ENCODE data around the gene BYSL. TPM values are rescaled to one million over a fixed set of nuclear protein-coding genes. Genes with fewer than 3 reads are reported as not detected.

BYSL gene
- total and polyA plus RNA-seq, 2 experiments from 2014 or later: 20.7 to 28.5 TPM

- WGBS (ENCODE audit: low lambda C conversion rate, missing lambda C conversion rate): 91% methylated on average over 10 of the region's 10 CpGs
- no peaks in the 10 kb centered on the region for H3K36me3 ChIP-seq (replicated peaks; ENCODE audit: insufficient read depth, low read depth)
- no peaks in the 10 kb centered on the region for H3K79me2 ChIP-seq
- H3K27ac ChIP-seq: no peak overlapping the region
- H3K9me2 ChIP-seq (replicated peaks; ENCODE audit: insufficient read depth): no peaks in the 10 kb centered on the region
- no peaks in the 10 kb centered on the region for H3K9me3 ChIP-seq (ENCODE audit: low read depth)
- H3K4me2 ChIP-seq: no peak overlapping the region
- DNase-seq (ENCODE audit: low spot score): no peak
- H3K4me1 ChIP-seq (ENCODE audit: insufficient read depth): no peaks in the 10 kb centered on the region
- H3K27me3 ChIP-seq: no peaks in the 10 kb centered on the region
- TF ChIP-seq EZH2 (IDR thresholded peaks at IDR 0.05; ENCODE audit: borderline replicate concordance) (no peak), EZH2phosphoT487 (IDR thresholded peaks at IDR 0.05; ENCODE audit: low read depth, severe bottlenecking, unreplicated experiment) (no peak), CTCF (IDR thresholded peaks at IDR 0.05; ENCODE audit: poor library complexity) (no peak)
- H4K20me1 ChIP-seq (ENCODE audit: insufficient read depth, poor library complexity, severe bottlenecking): no peaks in the 10 kb centered on the region
- H2AFZ ChIP-seq: no peak overlapping the region
- no peak overlapping the region for H3K4me3 ChIP-seq
Observed at GRCh38 chr6:41947581-41948220, 26.4 kb downstream of the BYSL start.

- Histone ChIP-seq H3K36me3 (replicated peaks; ENCODE audit: insufficient read depth, low read depth) (no peaks in the 10 kb centered on the region), H3K9me3 (ENCODE audit: low read depth) (no peaks in the 10 kb centered on the region), H3K9me2 (replicated peaks; ENCODE audit: insufficient read depth) (no peaks in the 10 kb centered on the region), H3K4me1 (ENCODE audit: insufficient read depth) (no peaks in the 10 kb centered on the region), H3K4me3 (no peak overlapping the region), H3K4me2 (no peak overlapping the region), H2AFZ (no peak overlapping the region), H4K20me1 (ENCODE audit: insufficient read depth, poor library complexity, severe bottlenecking) (no peaks in the 10 kb centered on the region), H3K79me2 (no peaks in the 10 kb centered on the region), H3K27me3 (no peaks in the 10 kb centered on the region), H3K27ac (no peak overlapping the region)
- TF ChIP-seq EZH2 (IDR thresholded peaks at IDR 0.05; ENCODE audit: borderline replicate concordance) (no peak), EZH2phosphoT487 (IDR thresholded peaks at IDR 0.05; ENCODE audit: low read depth, severe bottlenecking, unreplicated experiment) (no peak), CTCF (IDR thresholded peaks at IDR 0.05; ENCODE audit: poor library complexity) (no peak)
- DNase-seq (ENCODE audit: low spot score): no peak
- 96% methylated on average over 2 of the region's 2 CpGs for WGBS (ENCODE audit: low lambda C conversion rate, missing lambda C conversion rate)
Observed at GRCh38 chr6:41954668-41955067, 33.4 kb downstream of the BYSL start.

GRCh38 chr6:41955412-41955811 is 34.1 kb downstream of the BYSL start:
- TF ChIP-seq CTCF (IDR thresholded peaks at IDR 0.05; ENCODE audit: poor library complexity) (no peak), EZH2 (IDR thresholded peaks at IDR 0.05; ENCODE audit: borderline replicate concordance) (no peak), EZH2phosphoT487 (IDR thresholded peaks at IDR 0.05; ENCODE audit: low read depth, severe bottlenecking, unreplicated experiment) (no peak)
- H3K9me3 ChIP-seq (ENCODE audit: low read depth): no peaks in the 10 kb centered on the region
- H3K4me3 ChIP-seq: no peak overlapping the region
- no peak overlapping the region for H3K4me2 ChIP-seq
- no peaks in the 10 kb centered on the region for H3K4me1 ChIP-seq (ENCODE audit: insufficient read depth)
- no peaks in the 10 kb centered on the region for H3K9me2 ChIP-seq (replicated peaks; ENCODE audit: insufficient read depth)
- H3K36me3 ChIP-seq (replicated peaks; ENCODE audit: insufficient read depth, low read depth): no peaks in the 10 kb centered on the region
- no peak for DNase-seq (ENCODE audit: low spot score)
- no peaks in the 10 kb centered on the region for H4K20me1 ChIP-seq (ENCODE audit: insufficient read depth, poor library complexity, severe bottlenecking)
- 84% methylated on average over 2 of the region's 2 CpGs for WGBS (ENCODE audit: low lambda C conversion rate, missing lambda C conversion rate)
- no peaks in the 10 kb centered on the region for H3K27me3 ChIP-seq
- no peak overlapping the region for H3K27ac ChIP-seq
- H2AFZ ChIP-seq: no peak overlapping the region
- no peaks in the 10 kb centered on the region for H3K79me2 ChIP-seq
